Panc1 (cell line): ENCODE results near the gene CCBE1. TPM values are rescaled to one million over a fixed set of nuclear protein-coding genes. Genes with fewer than 3 reads are reported as not detected.

Experiments
- ATAC-seq: fragments of 200-7000 bp; cut with Tn5 transposase; 2 replicates; pipeline ENCODE4 v1.9.1; 2020; ENCODE audit warnings: mild to moderate bottlenecking, moderate library complexity
- BruUV-seq: library from RNA; stranded (reverse); fragments of 400-500 nt; replicated peaks from 2 replicates; lab custom pipeline; 2021; lab: Mats Ljungman, UMichigan
- CTCF ChIA-PET: fragments of 300-600 bp; sonication (Branson Sonifier 250); formaldehyde crosslinking; loops from one replicate; lab custom pipeline; 2022; ENCODE audit warnings: antibody characterized with exemption; lab: Charles Lee
- POLR2A ChIA-PET: fragments of 300-600 bp; sonication (Branson Sonifier 250); formaldehyde crosslinking; loops from one replicate; lab custom pipeline; 2022; ENCODE audit warnings: antibody characterized with exemption; lab: Charles Lee
- DNase-seq: peaks from one replicate; pipeline ENCODE4 v3.0.0-alpha.2; 2010; ENCODE audit warnings: low read depth, low spot score
- H3K27ac ChIP-seq: 2 replicates; pipeline ENCODE4 v1.5.1; 2011; ENCODE audit warnings: mild to moderate bottlenecking, low read length, inconsistent platforms
- H3K27me3 ChIP-seq: fragments of 200-500 bp; sonication (Bioruptor generic); 2 replicates; pipeline ENCODE4 v1.6.0; 2014; ENCODE audit warnings: low read length, inconsistent platforms; ENCODE audit not compliant: control insufficient read depth, insufficient read depth
- H3K36me3 ChIP-seq: fragments of 200-500 bp; sonication (Bioruptor generic); 2 replicates; pipeline ENCODE4 v1.5.1; 2014; ENCODE audit warnings: inconsistent platforms, mild to moderate bottlenecking, low read length, moderate library complexity; ENCODE audit not compliant: control insufficient read depth, insufficient read depth
- H3K4me1 ChIP-seq: 2 replicates; pipeline ENCODE4 v1.5.1; 2011; ENCODE audit warnings: inconsistent platforms, mild to moderate bottlenecking, low read length, moderate library complexity; ENCODE audit not compliant: control insufficient read depth, insufficient read depth
- H3K4me3 ChIP-seq, 2 experiments: 2 replicates each; pipeline ENCODE4 v1.5.1; 2011 to 2012; ENCODE audit warnings: low read depth in 2 of 2, low read length in 2 of 2, mild to moderate bottlenecking in 2 of 2, inconsistent platforms in 1 of 2, moderate library complexity in 1 of 2
- H3K9me3 ChIP-seq: fragments of 200-500 bp; sonication (Bioruptor generic); 2 replicates; pipeline ENCODE4 v1.5.1; 2014; ENCODE audit warnings: low read depth, mild to moderate bottlenecking, inconsistent platforms, low read length, moderate library complexity; ENCODE audit not compliant: control insufficient read depth, insufficient read depth
- CTCF ChIP-seq: fragments of 450-650 bp; IDR thresholded peaks from 2 replicates; pipeline ENCODE4 v1.5.1; 2017; ENCODE audit warnings: mild to moderate bottlenecking
- POLR2AphosphoS5 ChIP-seq: IDR thresholded peaks from 2 replicates; pipeline ENCODE4 v1.6.1; 2012; ENCODE audit warnings: mild to moderate bottlenecking, low read depth, low read length, moderate library complexity
- SIN3A ChIP-seq: IDR thresholded peaks from 2 replicates; pipeline ENCODE4 v1.6.1; 2012; ENCODE audit warnings: low read depth, mild to moderate bottlenecking, low read length, moderate library complexity, borderline replicate concordance; ENCODE audit not compliant: insufficient read depth
- TCF7L2 ChIP-seq: IDR thresholded peaks from 2 replicates; pipeline ENCODE4 v1.6.1; 2011; ENCODE audit warnings: mild to moderate bottlenecking, low read depth, low read length, inconsistent platforms
- in situ Hi-C: cut with HindIII; loops from 2 replicates; pipeline ENCODE4 v1.10.0; 2016; ENCODE audit warnings: low sequenced_read_pairs, low pct_unique_long_range_greater_than_20kb
- intact Hi-C: fragments of 100-400 bp; cut with micrococcal nuclease; formaldehyde crosslinking; loops from one replicate; pipeline ENCODE4 v1.10.0; 2022; ENCODE audit not compliant: unreplicated experiment
- total RNA-seq: library from RNA; stranded (reverse); gene quantifications from one replicate; pipeline ENCODE4 v1.2.1, GENCODE V29; 2021; ENCODE audit not compliant: unreplicated experiment
- TF ChIP-seq, protein P1 (sequence below), 2 experiments: IDR thresholded peaks; 2 replicates each; pipeline ENCODE4 v1.6.1; 2011 to 2012; ENCODE audit warnings: low read depth in 2 of 2, control low read depth in 1 of 2, low read length in 1 of 2, mild to moderate bottlenecking in 1 of 2, moderate library complexity in 1 of 2; ENCODE audit not compliant: insufficient read depth in 1 of 2

Gene CCBE1
- total RNA-seq, 1 experiment from 2014 or later: 0.13 TPM

- no peaks in the 10 kb centered on the region for H3K36me3 ChIP-seq
- no peaks in the 10 kb centered on the region for H3K9me3 ChIP-seq
- TF ChIP-seq CTCF: no peak
- ATAC-seq (no peak), DNase-seq (no peak)
- intact Hi-C loops (no loop called here), in situ Hi-C loops (no loop called here)
- H3K4me3 ChIP-seq: no peak overlapping the region
- H3K27ac ChIP-seq: no peak overlapping the region
- POLR2A ChIA-PET: no interaction called here
- CTCF ChIA-PET: no interaction called here
- no peaks in the 10 kb centered on the region for H3K27me3 ChIP-seq
- no peaks in the 10 kb centered on the region for H3K4me1 ChIP-seq
- no TSS peak for BruUV-seq
These were observed 1.7 kb downstream of the CCBE1 start for GRCh38 chr18:59695551-59695950.

DNA sequence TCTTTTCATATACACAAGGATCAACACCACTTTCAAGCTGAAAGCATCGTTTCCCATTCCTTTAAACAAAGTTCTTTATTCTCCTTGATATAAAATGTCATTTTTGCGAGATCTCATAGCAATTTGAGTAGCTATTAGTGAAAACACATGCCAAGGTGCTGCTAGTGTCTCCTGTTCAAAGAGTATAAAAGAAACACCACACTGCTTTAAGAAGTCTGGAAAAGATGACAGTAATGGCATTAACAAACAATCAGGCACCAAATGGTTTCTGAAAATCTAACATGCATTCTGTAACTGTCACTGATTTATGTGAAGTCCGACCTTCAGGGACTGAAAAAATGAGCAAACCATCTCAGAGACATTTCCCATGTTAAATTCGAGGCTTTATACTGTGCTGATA lies 2.4 kb downstream of the CCBE1 start:
- no peaks in the 10 kb centered on the region for H3K4me1 ChIP-seq
- ATAC-seq (no peak), DNase-seq (no peak)
- in situ Hi-C loops (no loop called here), intact Hi-C loops (no loop called here)
- POLR2A ChIA-PET: no interaction called here
- H3K27me3 ChIP-seq: no peaks in the 10 kb centered on the region
- H3K27ac ChIP-seq: no peak overlapping the region
- H3K9me3 ChIP-seq: no peaks in the 10 kb centered on the region
- no peak for TF ChIP-seq CTCF
- TF ChIP-seq POLR2AphosphoS5: no peak
- no peak for TF ChIP-seq TCF7L2
- no peak for TF ChIP-seq SIN3A
- TF ChIP-seq, protein P1, sequence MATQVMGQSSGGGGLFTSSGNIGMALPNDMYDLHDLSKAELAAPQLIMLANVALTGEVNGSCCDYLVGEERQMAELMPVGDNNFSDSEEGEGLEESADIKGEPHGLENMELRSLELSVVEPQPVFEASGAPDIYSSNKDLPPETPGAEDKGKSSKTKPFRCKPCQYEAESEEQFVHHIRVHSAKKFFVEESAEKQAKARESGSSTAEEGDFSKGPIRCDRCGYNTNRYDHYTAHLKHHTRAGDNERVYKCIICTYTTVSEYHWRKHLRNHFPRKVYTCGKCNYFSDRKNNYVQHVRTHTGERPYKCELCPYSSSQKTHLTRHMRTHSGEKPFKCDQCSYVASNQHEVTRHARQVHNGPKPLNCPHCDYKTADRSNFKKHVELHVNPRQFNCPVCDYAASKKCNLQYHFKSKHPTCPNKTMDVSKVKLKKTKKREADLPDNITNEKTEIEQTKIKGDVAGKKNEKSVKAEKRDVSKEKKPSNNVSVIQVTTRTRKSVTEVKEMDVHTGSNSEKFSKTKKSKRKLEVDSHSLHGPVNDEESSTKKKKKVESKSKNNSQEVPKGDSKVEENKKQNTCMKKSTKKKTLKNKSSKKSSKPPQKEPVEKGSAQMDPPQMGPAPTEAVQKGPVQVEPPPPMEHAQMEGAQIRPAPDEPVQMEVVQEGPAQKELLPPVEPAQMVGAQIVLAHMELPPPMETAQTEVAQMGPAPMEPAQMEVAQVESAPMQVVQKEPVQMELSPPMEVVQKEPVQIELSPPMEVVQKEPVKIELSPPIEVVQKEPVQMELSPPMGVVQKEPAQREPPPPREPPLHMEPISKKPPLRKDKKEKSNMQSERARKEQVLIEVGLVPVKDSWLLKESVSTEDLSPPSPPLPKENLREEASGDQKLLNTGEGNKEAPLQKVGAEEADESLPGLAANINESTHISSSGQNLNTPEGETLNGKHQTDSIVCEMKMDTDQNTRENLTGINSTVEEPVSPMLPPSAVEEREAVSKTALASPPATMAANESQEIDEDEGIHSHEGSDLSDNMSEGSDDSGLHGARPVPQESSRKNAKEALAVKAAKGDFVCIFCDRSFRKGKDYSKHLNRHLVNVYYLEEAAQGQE (IDR thresholded peaks at IDR 0.05; ENCODE audit: insufficient read depth in 1 of 2, low read depth in 2 of 2, low read length in 1 of 2): no peak
- H3K36me3 ChIP-seq: no peaks in the 10 kb centered on the region
- CTCF ChIA-PET: no interaction called here
- no TSS peak for BruUV-seq
- no peak overlapping the region for H3K4me3 ChIP-seq

- BruUV-seq: no TSS peak
- in situ Hi-C loops: no loop called here
These were observed 5.2 kb downstream of the CCBE1 start for GRCh38 chr18:59691996-59692395.

More at GRCh38 chr18:59691996-59692395, 5.2 kb downstream of the CCBE1 start:
- H3K4me3 ChIP-seq: no peak overlapping the region
- no peak for TF ChIP-seq SIN3A
- no peak for TF ChIP-seq TCF7L2
- no peak for TF ChIP-seq POLR2AphosphoS5
- no peak for TF ChIP-seq CTCF
- TF ChIP-seq, protein P1 (IDR thresholded peaks at IDR 0.05; ENCODE audit: insufficient read depth in 1 of 2, low read depth in 2 of 2, low read length in 1 of 2): no peak
- no peak for ATAC-seq
- no peak overlapping the region for H3K27ac ChIP-seq
- no peaks in the 10 kb centered on the region for H3K27me3 ChIP-seq
- no peaks in the 10 kb centered on the region for H3K36me3 ChIP-seq
- POLR2A ChIA-PET: no interaction called here
- intact Hi-C loops: no loop called here
- no peak for DNase-seq
- CTCF ChIA-PET: no interaction called here
- H3K9me3 ChIP-seq: no peaks in the 10 kb centered on the region
- no peaks in the 10 kb centered on the region for H3K4me1 ChIP-seq
